ENCODE results near the gene HIVEP3. TPM values are rescaled to one million over a fixed set of nuclear protein-coding genes. Genes with fewer than 3 reads are reported as not detected.

Gene HIVEP3
- total and polyA plus RNA-seq, 4 donors: 7.0 to 14.7 (median 8.8) TPM

DNA sequence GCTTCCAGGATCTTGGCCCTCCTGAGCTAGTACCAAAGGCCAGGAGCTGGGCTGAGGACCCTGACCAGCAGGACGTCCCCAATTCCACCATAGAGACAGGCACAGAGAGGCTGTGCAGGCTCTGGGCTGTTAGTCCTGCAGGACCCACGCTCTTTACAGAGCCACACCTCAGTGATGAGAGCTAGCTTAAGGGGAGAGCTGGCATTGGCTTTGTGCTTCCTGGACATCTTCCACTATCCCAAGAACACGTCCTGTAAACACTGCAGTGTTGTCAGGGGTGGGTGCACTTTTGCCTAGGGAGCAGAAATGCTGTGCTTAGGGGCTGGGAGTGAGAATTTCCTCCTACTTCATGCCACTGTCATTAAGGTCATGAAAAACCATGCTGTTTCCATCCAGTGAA is 342.5 kb downstream of the HIVEP3 start:
- H3K4me1 ChIP-seq (ENCODE audit: control insufficient read depth in 5 of 5, insufficient read depth in 5 of 5, low read length in 5 of 5): peaks cover 0 to 11% (median 6%) of the 10 kb centered on the region in 5 donors
- 58 to 78% methylated on average over 3 of the region's 3 CpGs for WGBS, 2 donors
- no peak overlapping the region for H3K27ac ChIP-seq (ENCODE audit: low read depth in 1 of 2, low read length in 1 of 2)
- DNase-seq: no peak
- ATAC-seq (ENCODE audit: insufficient read depth, low FRiP score): no peak
- TF ChIP-seq, protein P1, sequence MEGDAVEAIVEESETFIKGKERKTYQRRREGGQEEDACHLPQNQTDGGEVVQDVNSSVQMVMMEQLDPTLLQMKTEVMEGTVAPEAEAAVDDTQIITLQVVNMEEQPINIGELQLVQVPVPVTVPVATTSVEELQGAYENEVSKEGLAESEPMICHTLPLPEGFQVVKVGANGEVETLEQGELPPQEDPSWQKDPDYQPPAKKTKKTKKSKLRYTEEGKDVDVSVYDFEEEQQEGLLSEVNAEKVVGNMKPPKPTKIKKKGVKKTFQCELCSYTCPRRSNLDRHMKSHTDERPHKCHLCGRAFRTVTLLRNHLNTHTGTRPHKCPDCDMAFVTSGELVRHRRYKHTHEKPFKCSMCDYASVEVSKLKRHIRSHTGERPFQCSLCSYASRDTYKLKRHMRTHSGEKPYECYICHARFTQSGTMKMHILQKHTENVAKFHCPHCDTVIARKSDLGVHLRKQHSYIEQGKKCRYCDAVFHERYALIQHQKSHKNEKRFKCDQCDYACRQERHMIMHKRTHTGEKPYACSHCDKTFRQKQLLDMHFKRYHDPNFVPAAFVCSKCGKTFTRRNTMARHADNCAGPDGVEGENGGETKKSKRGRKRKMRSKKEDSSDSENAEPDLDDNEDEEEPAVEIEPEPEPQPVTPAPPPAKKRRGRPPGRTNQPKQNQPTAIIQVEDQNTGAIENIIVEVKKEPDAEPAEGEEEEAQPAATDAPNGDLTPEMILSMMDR (IDR thresholded peaks at IDR 0.05; ENCODE audit: control extremely low read depth, extremely low read depth): no peak
- no peaks in the 10 kb centered on the region for H3K9me3 ChIP-seq (ENCODE audit: control insufficient read depth in 4 of 4, insufficient read depth in 3 of 4, low read length in 3 of 4)
- H3K27me3 ChIP-seq (ENCODE audit: control insufficient read depth in 3 of 3, insufficient read depth in 3 of 3, low read length in 2 of 3): peaks cover 0 to 3% (median 0%) of the 10 kb centered on the region in 3 donors
- H3K9ac ChIP-seq (ENCODE audit: insufficient read depth in 1 of 2, low read length in 2 of 2): no peak overlapping the region
- H3K36me3 ChIP-seq (ENCODE audit: control insufficient read depth in 4 of 4, insufficient read depth in 4 of 4, low read length in 4 of 4): peaks cover 0 to 3% (median 0%) of the 10 kb centered on the region in 4 donors
- H3K4me3 ChIP-seq: no peak overlapping the region

DNA sequence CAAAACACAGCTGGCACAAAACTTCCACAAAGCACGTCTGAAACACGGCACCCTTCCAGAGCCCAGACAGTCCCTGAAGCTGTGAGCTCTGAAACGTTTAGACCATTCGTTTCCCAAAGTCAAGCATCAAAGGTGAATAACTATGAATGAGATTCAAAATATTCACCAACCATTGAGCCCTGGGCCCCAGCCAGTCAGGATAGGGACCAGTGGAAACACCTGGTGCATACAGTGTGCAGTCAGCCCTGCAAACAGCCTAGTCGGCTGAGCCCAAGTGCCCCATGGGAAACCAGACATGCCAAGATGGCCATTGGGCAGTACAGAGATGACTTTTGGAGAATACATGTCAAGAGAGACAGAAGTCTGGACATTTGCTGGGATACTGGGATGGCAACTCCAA is 343.9 kb downstream of the HIVEP3 start:
- no peak for ATAC-seq (ENCODE audit: insufficient read depth, low FRiP score)
- WGBS, 2 donors: 71 to 72% methylated on average over 5 of the region's 5 CpGs
- TF ChIP-seq, protein P1 (IDR thresholded peaks at IDR 0.05; ENCODE audit: control extremely low read depth, extremely low read depth): no peak

DNA sequence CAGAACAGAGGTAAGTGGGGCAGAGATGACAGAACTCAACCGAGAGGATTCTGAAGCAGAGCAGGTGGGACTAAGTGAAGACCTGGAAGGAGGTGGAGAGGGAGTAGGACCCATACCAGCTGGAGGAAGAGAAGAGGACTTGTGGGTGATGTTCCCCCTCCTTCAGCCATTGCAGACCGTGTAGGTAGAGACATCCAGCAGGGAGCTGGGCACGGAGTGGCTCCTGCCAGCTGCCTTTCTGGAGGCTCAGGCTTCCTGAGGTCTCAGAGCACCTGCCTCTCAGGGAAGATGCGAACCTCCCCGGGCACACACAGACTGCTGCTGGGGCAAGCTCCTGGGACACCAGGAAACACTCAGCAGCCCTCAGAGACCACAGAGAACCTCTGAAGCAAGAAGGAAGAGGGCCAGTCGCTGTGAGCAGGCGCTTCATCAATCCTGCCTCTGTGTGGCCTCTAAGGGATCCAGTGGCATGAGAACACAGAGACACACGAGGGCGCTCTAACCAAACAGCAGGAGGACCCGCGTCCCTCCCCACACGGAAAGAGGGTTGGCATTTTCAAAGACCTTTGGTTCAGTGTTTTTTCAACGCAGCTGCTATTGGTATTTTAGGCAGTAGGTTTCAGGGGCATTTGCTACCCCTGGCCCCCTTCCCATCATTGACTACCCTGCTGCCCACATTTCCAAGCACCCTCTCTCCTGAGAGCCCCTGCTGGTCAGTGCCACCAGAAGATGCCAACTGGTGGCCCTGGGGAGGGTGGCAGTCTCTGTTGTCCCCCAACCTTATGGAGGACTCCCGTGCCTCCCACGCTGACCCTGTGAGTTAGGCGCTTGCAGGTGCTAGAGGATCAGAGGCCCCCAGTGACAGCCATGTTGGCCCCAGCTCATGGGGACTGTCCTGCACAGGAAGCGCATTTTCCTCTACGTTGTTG is 344.7 kb downstream of the HIVEP3 start:
- Histone ChIP-seq H3K4me1 (ENCODE audit: control insufficient read depth in 5 of 5, insufficient read depth in 5 of 5, low read length in 5 of 5) (peaks cover 0 to 11% (median 5%) of the 10 kb centered on the region in 5 donors), H3K27ac (ENCODE audit: low read depth in 1 of 2, low read length in 1 of 2) (no peak overlapping the region), H3K4me3 (no peak overlapping the region), H3K9ac (ENCODE audit: insufficient read depth in 1 of 2, low read length in 2 of 2) (no peak overlapping the region), H3K36me3 (ENCODE audit: control insufficient read depth in 4 of 4, insufficient read depth in 4 of 4, low read length in 4 of 4) (peaks cover 0 to 5% (median 0%) of the 10 kb centered on the region in 4 donors), H3K9me3 (ENCODE audit: control insufficient read depth in 4 of 4, insufficient read depth in 3 of 4, low read length in 3 of 4) (no peaks in the 10 kb centered on the region), H3K27me3 (ENCODE audit: control insufficient read depth in 3 of 3, insufficient read depth in 3 of 3, low read length in 2 of 3) (peaks cover 0 to 3% (median 0%) of the 10 kb centered on the region in 3 donors)
- ATAC-seq (ENCODE audit: insufficient read depth, low FRiP score) (peak; percentile 75), DNase-seq (peak; percentile 87 to 92 (median 91))
- TF ChIP-seq, protein P1 (IDR thresholded peaks at IDR 0.05; ENCODE audit: control extremely low read depth, extremely low read depth): peak; percentile 94
- WGBS, 2 donors: 32 to 36% methylated on average over 18 of the region's 18 CpGs

More for the DNA sequence above, 343.9 kb downstream of the HIVEP3 start:
- Histone ChIP-seq H3K27ac (ENCODE audit: low read depth in 1 of 2, low read length in 1 of 2) (no peak overlapping the region), H3K9ac (ENCODE audit: insufficient read depth in 1 of 2, low read length in 2 of 2) (no peak overlapping the region), H3K4me1 (ENCODE audit: control insufficient read depth in 5 of 5, insufficient read depth in 5 of 5, low read length in 5 of 5) (peaks cover 0 to 11% (median 5%) of the 10 kb centered on the region in 5 donors), H3K4me3 (no peak overlapping the region), H3K36me3 (ENCODE audit: control insufficient read depth in 4 of 4, insufficient read depth in 4 of 4, low read length in 4 of 4) (peaks cover 0 to 5% (median 0%) of the 10 kb centered on the region in 4 donors), H3K9me3 (ENCODE audit: control insufficient read depth in 4 of 4, insufficient read depth in 3 of 4, low read length in 3 of 4) (no peaks in the 10 kb centered on the region), H3K27me3 (ENCODE audit: control insufficient read depth in 3 of 3, insufficient read depth in 3 of 3, low read length in 2 of 3) (peaks cover 0 to 3% (median 0%) of the 10 kb centered on the region in 3 donors)
- DNase-seq: no peak
